Tibial artery (tissue), 4 donors: ENCODE measurements around the gene WDR11.

Experiments
- DNase-seq, 2 donors: peaks; one replicate each; pipeline ENCODE4 v3.0.0-alpha.2; 2019
- H3K27ac ChIP-seq, 2 donors: fragments of 200-600 bp; sonication (generic) in 1 of 2; 1 replicate in 1 of 2; 2 replicates in 1 of 2; pipeline ENCODE4 v1.5.1; 2018 to 2019; ENCODE audit warnings: mild to moderate bottlenecking in 1 of 2
- H3K27me3 ChIP-seq, 2 donors: fragments of 200-600 bp; sonication (generic) in 1 of 2; one replicate each; pipeline versions ENCODE4 v1.5.1 to v1.6.0; 2016 to 2019
- H3K36me3 ChIP-seq, 3 donors: fragments of 200-600 bp; sonication (generic) in 2 of 3; one replicate each; pipeline ENCODE4 v1.5.1; 2016 to 2019; ENCODE audit warnings: mild to moderate bottlenecking in 2 of 3
- H3K4me1 ChIP-seq, 4 donors: fragments of 200-600 bp; sonication (generic) in 2 of 4; 1 replicate in 3 of 4; 2 replicates in 1 of 4; pipeline ENCODE4 v1.5.1; 2016 to 2019
- H3K4me3 ChIP-seq, 2 donors: fragments of 200-600 bp; sonication (generic) in 1 of 2; 1 replicate in 1 of 2; 2 replicates in 1 of 2; pipeline ENCODE4 v1.5.1; 2018 to 2019; ENCODE audit warnings: mild to moderate bottlenecking in 2 of 2
- H3K9me3 ChIP-seq, 3 donors: fragments of 200-600 bp; sonication (generic) in 1 of 3; one replicate each; pipeline ENCODE4 v1.5.1; 2016 to 2019
- CTCF ChIP-seq, 2 experiments: fragments of 200-600 bp in 1 of 2; fragments of 450-650 bp in 1 of 2; IDR thresholded peaks; one replicate each; pipeline ENCODE4 v1.5.1; 2017 to 2019; ENCODE audit warnings: antibody characterized with exemption in 2 of 2, mild to moderate bottlenecking in 1 of 2, moderate library complexity in 1 of 2
- intact Hi-C: fragments of 100-400 bp; cut with DNase I; formaldehyde crosslinking; loops from one replicate; pipeline ENCODE4 v1.15.0; 2023; ENCODE audit warnings: low total_unique reads

Gene WDR11

DNA sequence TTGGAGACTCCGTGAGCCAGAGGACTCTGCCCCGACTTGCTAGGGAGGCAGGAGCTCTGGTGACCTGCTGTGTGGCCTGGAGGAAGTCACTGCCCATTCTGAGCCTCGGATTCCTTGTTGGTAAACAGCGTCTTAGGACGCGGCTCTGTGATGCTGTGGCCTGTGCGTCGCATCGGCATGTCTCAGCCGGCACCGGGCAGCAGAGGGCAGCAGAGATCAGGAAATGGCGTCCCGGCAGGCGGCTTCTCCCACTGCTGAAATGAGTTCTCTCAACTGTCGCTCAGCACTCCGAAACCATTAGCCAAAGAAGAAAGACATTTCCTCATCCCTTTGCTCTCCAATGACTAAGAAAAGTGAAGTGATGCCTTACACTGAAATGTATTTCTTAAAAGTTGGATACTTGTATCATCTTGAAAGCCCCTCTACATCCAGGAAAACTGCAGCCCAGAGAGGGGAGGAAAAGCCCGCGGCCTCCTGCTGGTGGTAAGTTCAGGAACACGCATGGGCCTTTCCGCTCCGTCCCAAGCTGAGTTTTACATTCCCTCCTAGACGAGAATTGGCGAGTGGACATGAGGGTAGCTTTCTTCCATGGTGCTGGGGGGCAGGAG is 91.7 kb downstream of the WDR11 start:
- intact Hi-C loops, result loop anchor here (5.0 kb wide), 2 partner anchors 944 to 959 kb away; no protein-coding TSS in a partner anchor
- Histone ChIP-seq H3K9me3 (no peaks in the 10 kb centered on the region), H3K27ac (no peak overlapping the region), H3K36me3 (no peaks in the 10 kb centered on the region), H3K27me3 (peaks cover 0 to 13% of the 10 kb centered on the region in 2 donors), H3K4me1 (peaks cover 0 to 13% (median 2%) of the 10 kb centered on the region in 4 donors), H3K4me3 (no peak overlapping the region)
- DNase-seq, result peak; percentile 74 to 83
- peak; percentile 84 to 90 for TF ChIP-seq CTCF (IDR thresholded peaks at IDR 0.05)

DNA sequence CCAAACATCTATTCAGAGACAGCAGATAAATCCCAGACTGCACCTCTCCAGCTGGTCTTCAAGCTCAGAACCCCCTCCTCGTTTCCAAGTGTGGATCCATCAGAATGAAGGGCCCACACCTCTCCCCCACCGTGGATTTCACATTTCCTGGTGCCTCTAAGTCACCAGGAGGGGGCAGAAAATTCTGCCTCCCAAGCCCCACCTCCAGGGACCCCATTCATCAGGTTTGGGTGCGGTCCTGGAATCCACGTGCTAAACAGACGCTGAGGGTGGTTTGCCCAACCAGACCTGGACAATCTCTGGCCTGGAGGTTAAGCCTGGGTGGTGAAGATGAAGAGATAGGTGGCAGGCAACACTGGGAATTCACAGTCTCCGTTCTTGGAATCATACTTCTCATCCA is 92.4 kb downstream of the WDR11 start:
- Histone ChIP-seq H3K27ac (no peak overlapping the region), H3K4me1 (peaks cover 0 to 13% (median 2%) of the 10 kb centered on the region in 4 donors), H3K9me3 (no peaks in the 10 kb centered on the region), H3K4me3 (no peak overlapping the region), H3K27me3 (peaks cover 0 to 13% of the 10 kb centered on the region in 2 donors), H3K36me3 (no peaks in the 10 kb centered on the region)
- no peak for TF ChIP-seq CTCF (IDR thresholded peaks at IDR 0.05)
- intact Hi-C loops, result loop anchor here (5.0 kb wide), 2 partner anchors 944 to 959 kb away; no protein-coding TSS in a partner anchor
- DNase-seq, result no peak

- TF ChIP-seq CTCF (IDR thresholded peaks at IDR 0.05), result no peak
Measured at GRCh38 chr10:120944586-120945125, 93.5 kb downstream of the WDR11 start.

DNA sequence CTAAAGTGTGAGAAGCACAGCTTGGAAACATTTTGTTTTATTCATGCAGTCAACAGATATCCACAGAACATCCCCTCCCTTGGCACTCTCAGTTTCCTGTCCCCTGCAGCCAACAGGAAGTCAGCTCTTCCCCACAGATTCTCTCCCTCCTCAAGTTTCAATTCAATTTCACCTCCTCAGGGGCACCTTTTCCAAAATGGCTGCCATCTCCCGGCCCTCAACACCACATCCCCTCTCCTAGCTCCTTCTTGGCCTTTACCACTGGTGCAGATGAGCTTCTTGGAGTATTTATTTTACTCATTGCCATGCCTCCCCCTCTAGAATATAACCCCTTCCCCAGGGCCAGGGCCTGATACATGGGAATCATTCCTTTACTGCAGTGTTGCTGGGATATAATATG is 94.0 kb downstream of the WDR11 start:
- DNase-seq, result no peak
- intact Hi-C loops, result loop anchor here (5.0 kb wide), 2 partner anchors 662 to 787 kb away; no protein-coding TSS in a partner anchor
- no peak for TF ChIP-seq CTCF (IDR thresholded peaks at IDR 0.05)
- H3K4me3 ChIP-seq, result no peak overlapping the region
- H3K9me3 ChIP-seq, result no peaks in the 10 kb centered on the region
- H3K27me3 ChIP-seq, result peaks cover 0 to 19% of the 10 kb centered on the region in 2 donors
- H3K36me3 ChIP-seq, result no peaks in the 10 kb centered on the region
- no peak overlapping the region for H3K27ac ChIP-seq
- H3K4me1 ChIP-seq, result peaks cover 0 to 25% (median 12%) of the 10 kb centered on the region in 4 donors

More at GRCh38 chr10:120944586-120945125, 93.5 kb downstream of the WDR11 start:
- no peaks in the 10 kb centered on the region for H3K36me3 ChIP-seq
- peaks cover 0 to 20% (median 9%) of the 10 kb centered on the region in 4 donors for H3K4me1 ChIP-seq
- H3K9me3 ChIP-seq, result no peaks in the 10 kb centered on the region
- DNase-seq, result no peak
- no peak overlapping the region for H3K27ac ChIP-seq
- intact Hi-C loops, result loop anchor here (5.0 kb wide), 4 partner anchors 663 to 958 kb away; no protein-coding TSS in a partner anchor
- H3K27me3 ChIP-seq, result peaks cover 0 to 19% of the 10 kb centered on the region in 2 donors
- no peak overlapping the region for H3K4me3 ChIP-seq

DNA sequence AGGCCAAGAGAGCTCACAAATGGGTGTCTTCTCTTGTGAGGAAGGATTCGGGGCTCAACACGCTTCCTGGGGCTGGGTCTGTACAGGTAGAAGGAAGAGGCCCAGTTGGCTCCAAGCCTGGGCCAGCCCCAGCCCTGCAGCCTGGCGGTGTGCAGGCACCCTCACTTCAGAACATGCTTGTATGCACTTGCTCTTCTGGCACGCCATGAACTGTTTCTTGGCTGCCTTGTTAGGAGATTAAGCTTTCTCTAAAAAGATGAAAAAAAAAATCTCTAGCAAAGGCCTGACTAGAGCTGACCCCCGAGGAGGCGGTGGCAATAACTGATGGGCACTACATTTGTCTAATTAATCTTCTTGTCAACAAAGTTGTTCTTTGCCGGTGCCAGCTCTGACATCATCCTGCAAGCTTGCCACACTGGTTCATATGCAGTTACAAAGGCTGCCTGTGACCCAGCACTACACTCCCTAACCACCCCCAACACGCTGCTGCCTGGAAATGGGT is 94.7 kb downstream of the WDR11 start:
- H3K4me3 ChIP-seq, result no peak overlapping the region
- H3K36me3 ChIP-seq, result no peaks in the 10 kb centered on the region
- H3K27ac ChIP-seq, result no peak overlapping the region
- H3K4me1 ChIP-seq, result peaks cover 0 to 26% (median 12%) of the 10 kb centered on the region in 4 donors
- TF ChIP-seq CTCF (IDR thresholded peaks at IDR 0.05), result no peak
- intact Hi-C loops, result loop anchor here (5.0 kb wide), 2 partner anchors 661 to 786 kb away; no protein-coding TSS in a partner anchor
- DNase-seq, result no peak
- H3K27me3 ChIP-seq, result peaks cover 0 to 19% of the 10 kb centered on the region in 2 donors
- H3K9me3 ChIP-seq, result no peaks in the 10 kb centered on the region
